GF-D8 (cell line): Measurements from ENCODE around the gene KIAA1614.
"Not testable (repeated sequence)": the region's sequence is repeated elsewhere in the genome, so short reads cannot be mapped to it uniquely, and the experiment has no call there.

Experiments
- DNase-seq: peaks from one replicate; lab custom pipeline; 2025; lab: John Stamatoyannopoulos, UW

KIAA1614 gene

DNA sequence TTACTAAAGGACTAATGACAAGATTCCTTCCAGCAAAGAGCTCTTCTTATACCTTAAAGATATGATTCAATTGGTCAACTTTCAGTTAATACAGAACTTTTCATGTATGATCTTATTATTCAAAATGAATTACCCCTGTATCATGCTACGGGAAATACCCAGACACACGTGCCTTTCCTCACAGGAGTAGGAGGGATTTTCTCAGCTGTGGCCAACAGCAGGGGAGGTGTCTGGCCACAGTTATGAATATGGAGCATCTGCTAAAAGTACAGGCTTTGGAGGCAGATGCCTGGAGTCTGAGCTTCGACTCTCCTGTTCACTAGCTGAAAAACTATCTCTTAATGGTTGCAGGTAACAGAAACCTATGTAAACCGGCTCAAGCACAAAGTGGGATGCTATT lies 53.6 kb downstream of the KIAA1614 start:
- DNase-seq = no peak

DNA sequence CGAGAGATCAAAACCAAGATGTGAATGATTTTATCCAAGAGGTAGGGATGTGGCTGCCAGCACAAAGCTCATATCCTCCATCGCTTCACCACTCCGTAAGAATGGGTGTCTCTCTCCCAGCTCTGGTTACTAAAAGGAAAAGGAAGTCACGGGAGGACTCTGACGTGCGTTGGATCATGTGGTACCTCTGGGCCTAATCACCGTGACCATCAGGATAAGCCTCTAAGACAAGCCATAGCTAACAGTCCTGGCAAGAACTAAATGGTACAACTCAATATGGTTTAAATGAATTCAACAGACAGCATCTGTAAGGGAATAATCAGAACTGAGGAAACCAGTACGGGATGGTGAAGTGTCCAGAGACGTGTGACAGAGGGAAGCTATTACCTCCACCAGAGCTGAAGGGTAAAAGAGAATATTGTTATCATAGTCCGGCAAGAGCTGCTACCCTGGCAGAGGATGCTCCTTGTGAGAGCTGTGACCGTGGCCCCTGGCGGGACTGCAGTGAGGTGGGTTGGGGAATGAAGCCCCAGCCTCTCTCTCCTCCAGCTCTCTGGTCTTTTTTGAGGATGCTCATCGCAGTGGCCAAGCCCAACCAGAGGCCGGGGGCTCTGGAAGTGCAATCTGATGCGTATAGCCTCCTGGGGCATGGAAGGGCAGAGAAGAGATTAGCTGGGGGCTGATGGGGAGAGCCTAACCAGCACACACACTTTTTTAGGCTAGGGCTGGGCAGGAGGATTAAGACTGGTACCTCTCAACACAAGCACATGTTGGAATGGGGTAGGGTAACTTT lies 54.2 kb downstream of the KIAA1614 start:
- DNase-seq = no peak

DNA sequence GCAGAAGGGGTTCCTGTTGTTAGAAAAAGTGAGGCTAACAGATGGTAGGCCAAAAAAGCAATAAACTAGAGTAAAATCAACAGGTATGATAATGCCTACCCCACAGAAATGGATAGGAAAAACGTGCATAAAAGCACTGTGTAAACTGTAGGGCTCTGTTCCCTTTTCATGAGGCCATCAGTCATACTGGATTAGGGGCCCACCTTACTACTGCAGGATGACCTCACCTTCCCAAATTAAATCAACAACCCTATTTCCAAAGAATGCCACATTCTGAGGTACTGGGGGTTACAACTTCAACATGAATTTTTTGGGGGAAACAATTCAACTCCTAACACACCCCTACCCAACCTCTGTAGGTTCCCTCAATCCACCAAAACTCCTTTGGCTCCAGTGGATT lies 54.9 kb downstream of the KIAA1614 start:
- no peak for DNase-seq

DNA sequence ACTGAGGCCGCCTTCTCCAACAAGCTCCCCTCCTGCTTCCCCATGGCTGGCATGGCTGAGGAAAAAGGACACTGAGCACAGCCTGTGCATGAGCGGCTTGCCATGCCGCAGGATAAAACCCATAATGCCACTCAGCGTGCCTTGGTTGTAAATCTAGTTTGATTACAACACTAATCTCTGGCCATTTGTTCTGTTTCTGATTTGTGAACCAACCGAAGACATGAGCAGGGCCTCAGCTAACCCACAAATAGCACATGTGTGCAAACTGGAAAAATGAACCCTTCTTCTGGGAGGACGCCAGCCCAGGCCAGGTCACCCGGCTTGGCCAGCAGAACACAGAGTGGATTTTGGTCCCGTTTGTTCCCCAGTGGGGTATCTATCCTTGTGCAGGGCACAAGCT lies 56.1 kb downstream of the KIAA1614 start:
- DNase-seq = not testable (repeated sequence)

DNA sequence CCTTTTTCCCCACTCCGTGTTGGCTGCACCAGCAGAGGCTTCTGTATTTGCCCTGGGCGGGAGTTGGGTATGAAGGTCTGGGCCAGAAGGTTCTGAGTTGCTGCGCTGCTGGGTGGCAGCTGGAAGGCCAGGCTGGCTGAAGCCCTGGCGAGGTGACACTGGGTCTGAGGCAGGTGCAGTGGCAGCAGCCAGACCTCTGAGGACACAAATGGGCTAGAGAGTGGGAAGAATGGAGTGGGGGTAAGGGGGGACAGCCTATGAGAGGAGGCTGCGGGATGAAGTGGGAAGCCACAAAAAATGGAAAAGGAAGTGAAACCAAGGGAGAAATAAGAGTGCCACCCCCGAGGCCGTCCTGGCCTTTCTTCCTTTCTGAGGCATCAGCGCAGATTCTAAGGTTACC lies 56.7 kb downstream of the KIAA1614 start:
- no peak for DNase-seq

DNA sequence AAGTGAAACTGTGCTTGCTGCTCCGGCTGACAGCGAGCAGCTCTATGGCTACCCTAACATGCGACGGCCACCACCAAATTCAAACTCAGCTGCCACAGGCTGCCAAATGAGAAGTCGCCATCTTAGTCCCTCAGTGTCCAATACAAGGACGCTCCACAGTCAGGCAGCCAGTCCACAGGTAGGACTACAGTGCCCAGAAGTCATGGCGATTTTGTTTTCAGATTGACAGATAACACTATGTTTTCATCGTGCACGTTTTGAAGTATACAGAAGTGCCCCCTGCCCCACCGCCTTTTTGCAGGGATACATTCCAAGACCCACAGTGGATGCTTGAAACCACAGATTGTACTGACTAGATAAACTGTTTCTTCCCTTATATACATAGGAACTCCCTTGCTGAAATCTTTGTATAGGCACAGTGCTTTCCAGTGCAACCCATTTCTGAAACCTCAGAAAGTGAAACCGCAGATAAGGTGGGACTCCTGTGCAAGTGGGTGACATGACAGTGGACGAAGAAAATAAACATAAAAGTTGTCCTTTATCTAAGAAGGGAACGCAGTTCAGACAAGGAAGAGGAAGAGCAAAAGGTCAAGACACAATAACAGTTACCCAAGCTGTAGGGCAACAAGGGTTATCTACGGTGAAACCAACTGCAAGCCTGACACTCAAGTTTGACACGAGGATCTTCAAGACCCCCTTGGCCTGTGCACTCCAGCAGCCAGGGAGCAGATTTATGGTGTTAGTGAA lies 57.8 kb downstream of the KIAA1614 start:
- no peak for DNase-seq

DNA sequence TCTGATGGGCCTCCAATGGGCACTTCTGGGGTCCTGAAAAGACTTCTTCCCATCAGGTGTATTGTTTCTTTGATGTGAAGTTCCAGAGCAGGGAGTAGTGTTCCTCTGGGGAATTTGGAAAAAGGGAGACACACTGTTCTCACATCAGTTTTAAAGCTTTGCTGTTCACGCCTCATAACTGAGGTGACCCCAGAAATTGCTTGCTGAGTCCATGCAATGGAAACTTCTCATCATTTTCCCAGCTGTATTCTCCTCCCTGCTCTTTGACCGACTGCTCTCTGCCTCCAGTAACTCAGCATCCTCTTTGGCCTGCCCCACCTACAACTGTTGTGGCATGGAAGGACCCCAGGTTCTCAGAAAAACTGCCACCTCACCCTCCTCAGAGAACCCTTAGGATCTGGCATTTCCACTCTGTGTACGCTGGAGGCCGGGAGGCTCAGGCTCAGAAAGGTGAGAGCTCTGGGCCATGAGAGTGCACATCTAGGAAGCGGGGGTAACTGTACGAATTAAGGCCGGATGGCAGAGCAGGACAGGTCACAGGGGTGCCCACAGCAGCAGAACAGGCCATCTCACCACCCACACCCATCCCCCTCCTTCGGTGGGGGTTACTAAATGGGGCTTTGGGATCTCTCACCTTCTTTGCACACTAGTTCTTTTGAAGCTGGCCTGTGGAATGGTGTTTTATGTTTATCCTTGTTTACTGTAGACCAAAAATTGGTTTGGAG lies 58.7 kb downstream of the KIAA1614 start:
- DNase-seq = no peak

DNA sequence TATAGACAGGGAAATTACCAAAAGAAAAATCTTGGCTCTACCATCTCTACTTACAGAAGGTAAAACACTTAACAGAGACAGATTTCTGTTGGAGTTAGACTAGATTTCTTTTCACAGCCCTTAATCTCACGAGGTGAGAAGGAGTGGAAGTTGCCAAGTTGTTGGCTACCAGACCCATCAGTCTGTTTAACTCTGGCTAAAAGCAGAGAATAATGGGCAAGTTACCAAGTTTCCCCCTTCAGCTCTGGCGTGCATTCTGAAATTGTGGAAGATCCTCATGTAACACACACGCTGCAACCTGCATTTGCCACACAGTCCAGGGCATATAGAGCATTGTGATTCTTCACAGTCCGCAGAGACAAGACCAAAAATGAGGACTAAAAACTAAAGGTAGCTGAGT lies 60.7 kb downstream of the KIAA1614 start:
- no peak for DNase-seq

DNA sequence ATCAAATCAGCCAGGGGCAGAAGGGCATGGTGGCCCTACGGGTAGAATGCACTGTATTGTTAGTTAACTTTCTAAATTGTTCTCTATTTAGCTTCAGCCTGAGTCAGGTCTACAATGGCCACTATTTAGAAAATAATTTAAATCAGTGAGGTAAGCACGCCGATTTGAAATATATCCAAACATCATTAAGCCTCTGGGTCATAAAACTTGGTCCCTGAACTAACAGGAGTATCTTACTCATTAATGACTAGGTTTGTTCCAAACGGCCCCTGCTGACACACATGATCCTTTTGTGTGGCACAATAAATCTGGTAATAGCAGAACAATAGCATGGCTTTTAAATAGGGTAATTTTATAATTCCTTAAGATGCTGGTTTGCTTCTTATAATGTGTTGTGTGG lies 61.5 kb downstream of the KIAA1614 start:
- DNase-seq = no peak

DNA sequence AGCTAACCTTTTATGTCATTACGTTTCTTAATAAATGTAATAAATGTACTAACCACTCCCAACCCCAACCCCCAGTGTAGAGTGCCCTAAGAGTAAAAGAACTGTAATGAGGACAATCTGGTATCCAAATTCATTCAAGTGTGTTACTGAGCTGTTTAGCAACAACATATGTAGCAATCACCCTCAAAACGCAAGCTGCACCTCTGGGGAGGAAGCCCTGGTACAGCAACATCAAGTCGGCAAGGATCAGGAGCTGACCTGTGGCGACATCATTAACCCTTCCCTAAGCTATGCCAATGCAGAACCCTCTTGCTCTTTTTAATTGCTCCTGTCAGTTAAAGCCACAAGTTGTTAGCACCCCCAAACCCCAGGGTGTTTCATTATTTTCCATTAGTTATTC lies 62.9 kb downstream of the KIAA1614 start:
- DNase-seq = peak; percentile 69

DNA sequence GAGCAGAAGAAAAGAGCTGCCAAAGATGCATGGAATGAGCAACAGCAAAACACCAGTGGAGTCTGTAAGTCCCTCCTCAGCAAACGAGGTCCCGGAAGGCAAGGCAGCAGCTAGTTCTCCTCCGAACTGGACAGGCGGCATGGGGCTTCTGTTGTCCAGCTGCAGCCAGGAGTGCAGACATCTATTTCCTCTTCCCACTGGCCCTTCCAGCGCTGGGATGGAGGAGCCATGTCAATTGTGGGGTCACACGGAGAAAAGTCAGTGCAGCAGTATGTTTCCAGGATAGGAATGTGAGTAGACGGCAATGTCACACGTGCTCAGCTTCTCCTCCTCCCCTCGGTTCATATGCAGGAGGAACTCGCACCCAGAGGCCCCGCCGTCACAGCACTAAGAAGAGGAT lies 63.5 kb downstream of the KIAA1614 start:
- DNase-seq = no peak

DNA sequence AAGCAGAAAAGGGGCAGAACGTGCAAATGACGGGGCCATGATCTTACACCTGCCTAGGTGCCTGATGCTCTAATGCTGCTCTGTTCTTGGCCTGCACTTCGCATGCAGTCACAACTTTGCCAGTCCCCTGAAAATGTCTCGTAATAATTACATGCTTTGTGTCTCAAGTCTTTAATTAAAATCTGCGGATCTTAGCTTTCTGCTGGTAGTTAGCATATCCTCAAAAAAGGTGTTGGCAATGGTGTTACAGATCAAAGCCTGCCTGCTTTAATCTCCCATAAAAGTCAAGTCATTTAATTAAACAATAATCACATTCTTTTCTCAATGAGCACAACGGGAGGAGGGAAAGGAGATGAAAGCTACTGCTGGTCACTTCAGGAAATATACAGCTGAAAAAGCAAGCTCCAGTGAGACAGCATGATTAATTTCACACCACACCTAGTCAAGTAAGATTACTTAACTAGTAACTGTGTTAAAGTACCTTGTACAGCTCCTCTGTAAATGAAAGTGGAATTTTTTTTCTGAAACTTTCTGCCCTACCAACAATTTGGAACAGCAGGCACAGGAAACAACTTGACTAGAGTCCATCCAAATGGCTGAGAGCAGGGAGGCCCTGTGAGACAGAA lies 64.1 kb downstream of the KIAA1614 start:
- no peak for DNase-seq

DNA sequence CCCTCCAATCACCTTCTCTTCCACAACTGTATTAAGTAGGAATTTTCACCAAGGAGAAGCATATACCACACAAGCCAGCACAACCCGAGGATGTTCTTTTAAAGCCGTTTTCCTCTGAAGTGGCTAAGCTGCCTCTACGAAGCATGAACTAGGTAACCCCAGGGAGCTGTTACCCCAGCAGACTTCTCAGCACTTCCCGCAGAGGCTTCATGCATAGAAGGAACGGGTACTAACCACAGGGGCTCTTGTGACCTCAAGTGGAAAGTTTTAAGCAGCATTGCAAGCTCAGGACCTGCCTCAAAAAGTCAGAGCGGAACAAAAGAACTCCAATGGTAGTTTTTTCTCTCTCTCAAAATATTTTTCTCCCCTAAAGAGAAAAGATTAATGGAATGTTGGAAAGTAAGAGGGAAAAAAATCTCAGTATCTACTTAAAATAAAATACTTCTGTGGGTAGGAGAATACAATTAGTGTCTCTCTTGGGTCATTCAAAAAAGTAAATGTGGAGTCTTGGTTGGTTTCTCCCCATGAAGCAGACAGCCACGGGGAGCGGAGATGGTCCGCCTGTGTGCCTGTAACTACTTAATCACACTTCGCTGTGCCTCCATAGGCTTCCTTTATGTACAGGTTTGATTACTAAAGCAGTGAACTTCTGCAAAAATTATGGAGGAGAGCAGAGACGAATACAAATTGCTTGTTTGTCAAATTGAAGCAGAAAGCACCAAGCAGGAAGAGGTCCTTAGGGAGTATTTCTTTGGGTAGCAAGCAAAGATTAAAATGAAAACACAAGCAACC lies 69.1 kb downstream of the KIAA1614 start:
- no peak for DNase-seq

DNA sequence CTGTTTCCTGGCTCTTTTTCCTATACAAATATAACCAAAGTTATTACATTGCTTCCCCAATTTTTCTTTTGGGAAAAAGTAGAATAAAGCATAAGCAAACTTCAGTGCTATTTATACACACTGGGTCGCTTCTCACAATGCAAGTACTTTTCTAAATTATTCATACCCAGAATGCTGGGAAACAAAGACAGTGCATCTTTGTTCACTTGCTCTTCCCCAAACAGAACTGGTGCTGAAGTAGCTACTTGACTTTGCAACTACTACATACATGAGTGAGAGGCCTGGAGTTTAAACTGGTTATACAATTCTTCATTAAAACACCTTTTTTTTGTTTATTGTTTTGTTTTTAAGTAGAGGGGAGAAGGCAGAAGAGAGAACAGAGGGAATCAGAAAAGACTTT lies 69.7 kb downstream of the KIAA1614 start:
- DNase-seq = no peak

DNA sequence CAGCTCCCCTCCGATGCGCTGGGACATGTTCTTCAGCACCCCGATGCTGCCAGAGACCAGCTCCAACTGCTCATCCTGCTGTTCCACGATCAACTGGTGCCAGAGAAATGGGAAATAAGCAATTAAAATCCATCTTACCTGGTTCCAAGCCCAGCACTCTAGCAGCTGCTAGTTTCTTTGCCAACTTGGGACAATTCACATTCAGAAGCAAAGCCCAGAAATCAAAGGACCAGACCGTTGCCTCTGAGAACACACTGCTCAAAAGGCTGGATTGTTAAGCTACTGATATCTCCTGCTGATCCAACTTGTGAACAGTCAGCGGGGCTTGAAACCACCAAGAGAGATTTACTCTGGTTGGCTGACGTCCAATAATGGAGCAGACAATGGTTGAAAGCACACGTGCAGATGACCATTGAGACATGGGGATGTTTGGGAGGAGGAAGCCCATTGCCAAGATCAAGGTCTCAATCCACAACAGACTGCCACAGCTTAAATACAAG lies 75.6 kb downstream of the KIAA1614 start:
- DNase-seq = no peak

DNA sequence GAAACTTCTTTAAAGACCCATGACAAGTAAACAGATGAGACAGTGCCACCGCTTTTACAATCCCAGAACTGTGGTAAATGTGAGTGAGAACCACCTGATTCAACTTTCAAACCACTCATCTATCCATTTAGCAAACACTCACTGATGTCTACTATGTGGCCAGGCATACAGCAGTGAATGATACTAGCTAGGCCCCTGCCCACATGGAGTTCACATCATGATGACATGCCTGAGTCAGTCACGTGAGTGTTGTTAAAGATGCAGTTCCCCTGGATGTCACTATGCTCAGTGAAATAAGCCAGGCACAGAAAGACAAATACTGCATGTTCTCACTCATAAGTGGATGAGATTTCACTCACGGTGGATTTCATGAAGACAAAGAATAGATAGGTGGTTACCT lies 81.6 kb downstream of the KIAA1614 start:
- DNase-seq = no peak

DNA sequence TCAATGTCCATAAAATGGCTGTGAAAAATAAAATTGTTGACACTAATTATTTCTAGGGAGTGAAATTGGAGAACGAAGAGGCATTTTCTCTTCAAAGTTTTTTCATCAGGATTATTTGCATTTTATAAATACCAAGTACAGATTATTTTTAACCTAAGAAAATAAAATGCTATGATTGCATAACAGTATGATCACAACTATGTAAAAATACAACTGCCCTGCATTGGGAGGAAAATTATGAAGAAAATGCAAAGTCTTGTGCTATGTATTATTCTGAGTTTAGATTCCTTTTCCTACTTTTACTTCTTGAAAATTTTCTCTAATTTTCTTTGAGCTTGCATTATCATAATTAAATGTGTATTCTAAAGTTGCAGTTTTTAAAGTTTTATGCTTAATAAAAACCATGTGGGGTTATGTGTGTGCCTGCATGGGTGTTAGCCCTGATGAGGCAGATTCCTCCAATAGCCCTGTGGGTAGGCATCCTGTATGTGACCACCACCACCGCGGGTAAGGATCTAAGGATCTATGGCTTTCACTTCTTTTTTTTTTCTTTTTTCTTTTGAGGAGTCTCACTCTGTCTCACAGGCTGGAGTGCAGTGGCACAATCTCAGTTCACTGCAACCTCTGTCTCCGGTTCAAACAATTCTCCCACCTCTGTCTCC lies 85.3 kb downstream of the KIAA1614 start:
- no peak for DNase-seq
